Testis (tissue), 3 donors: ENCODE data around the gene PHYHIPL. TPM values are rescaled to one million over a fixed set of nuclear protein-coding genes. Genes with fewer than 3 reads are reported as not detected.

Experiments used
- DNase-seq: peaks from one replicate; pipeline ENCODE4 v3.0.0-alpha.2; 2019
- H3K27ac ChIP-seq, 2 donors: fragments of 200-600 bp; sonication (generic); one replicate each; pipeline ENCODE4 v1.5.1; 2019
- H3K27me3 ChIP-seq: fragments of 200-600 bp; sonication (generic); one replicate; pipeline ENCODE4 v1.5.1; 2019
- H3K36me3 ChIP-seq: fragments of 200-600 bp; sonication (generic); one replicate; pipeline ENCODE4 v1.5.1; 2017; ENCODE audit warnings: low read depth; ENCODE audit errors: missing control alignments
- H3K4me1 ChIP-seq: fragments of 200-600 bp; sonication (generic); one replicate; pipeline ENCODE4 v1.5.1; 2019
- H3K4me3 ChIP-seq, 2 donors: fragments of 200-600 bp; sonication (generic); one replicate each; pipeline ENCODE4 v1.5.1; 2017 to 2019
- H3K9me3 ChIP-seq: fragments of 200-600 bp; sonication (generic); one replicate; pipeline ENCODE4 v1.5.1; 2017
- CTCF ChIP-seq, 3 experiments: fragments of 450-650 bp in 2 of 3; fragments of 200-600 bp in 1 of 3; sonication (generic) in 1 of 3; IDR thresholded peaks; one replicate each; pipeline ENCODE4 v1.5.1; 2016 to 2019; ENCODE audit warnings: antibody characterized with exemption in 3 of 3, mild to moderate bottlenecking in 2 of 3, moderate library complexity in 1 of 3
- POLR2A ChIP-seq: fragments of 450-650 bp; IDR thresholded peaks from one replicate; pipeline ENCODE4 v1.6.1; 2017; ENCODE audit warnings: antibody characterized with exemption, mild to moderate bottlenecking, moderate library complexity
- WGBS, 2 donors: methylation state at CpG; one replicate each; pipeline ENCODE4 v1.1.5; 2018; 5-methylcytosine and 5-hydroxymethylcytosine counted together
- intact Hi-C: fragments of 100-400 bp; cut with DNase I; formaldehyde crosslinking; loops from one replicate; pipeline ENCODE4 v1.15.1; 2023; ENCODE audit warnings: low total_unique reads
- polyA plus RNA-seq: library from polyadenylated mRNA; stranded (reverse); fragments of 350-450 nt; fragmentation: Illumina TruSeq; extraction: RNeasy Lipid Tissue Mini Kit (QIAGEN cat#74804); gene quantifications from one replicate; pipeline ENCODE4 v1.2.3, GENCODE V29; 2014; ENCODE audit warnings: low read depth, low replicate concordance; ENCODE audit not compliant: insufficient read depth
- total RNA-seq, 2 donors: library from RNA; depleted of rRNA; stranded (reverse); fragments of >200 nt; gene quantifications; one replicate each; pipeline ENCODE4 v1.2.3, GENCODE V29; 2016

PHYHIPL gene
- total and polyA plus RNA-seq, 3 donors from 2014 or later = 16.9 to 78.0 (median 24.3) TPM

- no peak for DNase-seq
- Histone ChIP-seq H3K4me1 (no peaks in the 10 kb centered on the region), H3K4me3 (no peak overlapping the region), H3K9me3 (no peaks in the 10 kb centered on the region), H3K27me3 (no peaks in the 10 kb centered on the region), H3K36me3 (no peaks in the 10 kb centered on the region), H3K27ac (no peak overlapping the region)
- intact Hi-C loops = no loop called here
- TF ChIP-seq CTCF (IDR thresholded peaks at IDR 0.05) (no peak), POLR2A (no peak)
These were observed 48.8 kb downstream of the PHYHIPL start for GRCh38 chr10:59225211-59225610.

GRCh38 chr10:59227136-59227673 lies 50.8 kb downstream of the PHYHIPL start:
- intact Hi-C loops = no loop called here
- no peak overlapping the region for H3K27ac ChIP-seq
- no peak for TF ChIP-seq POLR2A
- TF ChIP-seq CTCF (IDR thresholded peaks at IDR 0.05) = no peak
- H3K4me1 ChIP-seq = no peaks in the 10 kb centered on the region
- H3K36me3 ChIP-seq = no peaks in the 10 kb centered on the region
- no peaks in the 10 kb centered on the region for H3K9me3 ChIP-seq
- WGBS, 2 donors = 89 to 94% methylated on average over 3 of the region's 3 CpGs
- H3K27me3 ChIP-seq = no peaks in the 10 kb centered on the region
- no peak for DNase-seq
- H3K4me3 ChIP-seq = no peak overlapping the region

- intact Hi-C loops = no loop called here
- Histone ChIP-seq H3K27me3 (no peaks in the 10 kb centered on the region), H3K4me3 (no peak overlapping the region), H3K4me1 (no peaks in the 10 kb centered on the region), H3K9me3 (no peaks in the 10 kb centered on the region), H3K27ac (no peak overlapping the region), H3K36me3 (no peaks in the 10 kb centered on the region)
- 94 to 97% methylated on average over 4 of the region's 4 CpGs for WGBS, 2 donors
- TF ChIP-seq CTCF (IDR thresholded peaks at IDR 0.05) = no peak
- no peak for TF ChIP-seq POLR2A
- no peak for DNase-seq
These were observed 53.0 kb downstream of the PHYHIPL start for GRCh38 chr10:59229441-59229840.

- no peak overlapping the region for H3K27ac ChIP-seq
- no peak for DNase-seq
- TF ChIP-seq POLR2A (no peak), CTCF (IDR thresholded peaks at IDR 0.05) (no peak)
- H3K9me3 ChIP-seq = no peaks in the 10 kb centered on the region
- H3K36me3 ChIP-seq = no peaks in the 10 kb centered on the region
- H3K4me3 ChIP-seq = no peak overlapping the region
- H3K27me3 ChIP-seq = no peaks in the 10 kb centered on the region
- no peaks in the 10 kb centered on the region for H3K4me1 ChIP-seq
- WGBS, 2 donors = 83 to 85% methylated on average over 3 of the region's 3 CpGs
- intact Hi-C loops = no loop called here
These were observed 57.8 kb downstream of the PHYHIPL start for GRCh38 chr10:59234194-59234593.

GRCh38 chr10:59234816-59235429 lies 58.5 kb downstream of the PHYHIPL start:
- intact Hi-C loops = no loop called here
- no peaks in the 10 kb centered on the region for H3K4me1 ChIP-seq
- H3K9me3 ChIP-seq = no peaks in the 10 kb centered on the region
- H3K4me3 ChIP-seq = no peak overlapping the region
- no peak overlapping the region for H3K27ac ChIP-seq
- DNase-seq = peak; percentile 44
- H3K36me3 ChIP-seq = no peaks in the 10 kb centered on the region
- no peaks in the 10 kb centered on the region for H3K27me3 ChIP-seq
- no peak for TF ChIP-seq POLR2A
- TF ChIP-seq CTCF (IDR thresholded peaks at IDR 0.05) = peak; percentile 41 to 48 (median 47)
